Ascending aorta (tissue), 2 donors: ENCODE results near the gene HIGD1B. TPM values are rescaled to one million over a fixed set of nuclear protein-coding genes. Genes with fewer than 3 reads are reported as not detected.

Experiments
- DNase-seq, 2 donors: peaks; one replicate each; pipeline ENCODE4 v3.0.0-alpha.2; 2019; ENCODE audit warnings: low spot score in 2 of 2
- H3K27ac ChIP-seq, 2 donors: fragments of 200-600 bp; sonication (generic); one replicate each; pipeline ENCODE4 v1.5.1; 2016 to 2017; ENCODE audit warnings: mild to moderate bottlenecking in 1 of 2
- H3K27me3 ChIP-seq: fragments of 200-600 bp; sonication (generic); one replicate; pipeline ENCODE4 v1.5.1; 2017
- H3K36me3 ChIP-seq, 2 donors: fragments of 200-600 bp; sonication (generic); one replicate each; pipeline ENCODE4 v1.5.1; 2016
- H3K4me1 ChIP-seq, 2 donors: fragments of 200-600 bp; sonication (generic); one replicate each; pipeline ENCODE4 v1.5.1; 2016 to 2017; ENCODE audit warnings: mild to moderate bottlenecking in 1 of 2
- H3K4me3 ChIP-seq, 2 donors: fragments of 200-600 bp; sonication (generic); one replicate each; pipeline ENCODE4 v1.5.1; 2016 to 2017; ENCODE audit warnings: mild to moderate bottlenecking in 1 of 2
- H3K9me3 ChIP-seq, 2 donors: fragments of 200-600 bp; sonication (generic); one replicate each; pipeline ENCODE4 v1.5.1; 2016
- intact Hi-C: fragments of 100-400 bp; cut with DNase I; formaldehyde crosslinking; loops from one replicate; pipeline ENCODE4 v1.15.1; 2023
- total RNA-seq: library from RNA; depleted of rRNA; stranded (reverse); fragments of >200 nt; gene quantifications from one replicate; pipeline ENCODE4 v1.1.0, GENCODE V29; 2016
- TF ChIP-seq, protein P1 (sequence below), 3 experiments: fragments of 200-600 bp in 2 of 3; fragments of 450-650 bp in 1 of 3; sonication (generic) in 2 of 3; IDR thresholded peaks; one replicate each; pipeline ENCODE4 v1.5.1; 2016 to 2019; ENCODE audit warnings: antibody characterized with exemption in 3 of 3, mild to moderate bottlenecking in 1 of 3, moderate library complexity in 1 of 3

The HIGD1B gene
- total RNA-seq, 1 donor from 2014 or later, result not detected

DNA sequence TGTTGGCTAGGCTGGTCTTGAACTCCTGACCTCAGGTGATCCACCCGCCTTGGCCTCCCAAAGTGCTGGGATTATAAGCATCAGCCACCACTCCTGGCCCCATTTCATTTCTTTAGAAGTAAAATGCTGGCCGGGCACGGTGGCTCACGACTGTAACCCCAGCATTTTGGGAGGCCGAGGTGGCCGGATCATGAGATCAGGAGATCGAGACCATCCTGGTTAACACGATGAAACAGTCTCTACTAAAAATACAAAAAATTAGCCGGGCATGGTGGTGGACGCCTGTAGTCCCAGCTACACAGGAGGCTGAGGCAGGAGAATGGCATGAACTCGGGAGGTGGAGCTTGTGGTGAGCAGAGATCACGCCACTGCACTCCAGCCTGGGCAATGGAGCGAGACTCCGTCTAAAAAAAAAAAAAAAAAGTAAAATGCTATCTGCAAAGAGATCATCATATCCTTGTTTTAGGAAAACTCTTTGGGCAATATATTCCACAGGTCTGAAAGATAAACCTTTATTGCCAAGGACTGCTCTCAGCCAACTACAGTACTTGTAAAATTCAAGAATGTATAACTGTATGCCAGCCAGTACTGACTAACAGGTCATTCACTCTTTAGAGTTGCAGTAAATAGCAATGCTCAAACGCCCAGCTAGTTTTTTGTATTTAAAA lies 21.4 kb upstream of the HIGD1B start:
- Histone ChIP-seq H3K27ac (no peak overlapping the region), H3K9me3 (no peaks in the 10 kb centered on the region), H3K27me3 (peaks cover 7% of the 10 kb centered on the region), H3K36me3 (no peaks in the 10 kb centered on the region), H3K4me1 (peaks cover 2 to 10% of the 10 kb centered on the region in 2 donors), H3K4me3 (no peak overlapping the region)
- DNase-seq, result no peak
- intact Hi-C loops, result no loop called here
- TF ChIP-seq, protein P1, sequence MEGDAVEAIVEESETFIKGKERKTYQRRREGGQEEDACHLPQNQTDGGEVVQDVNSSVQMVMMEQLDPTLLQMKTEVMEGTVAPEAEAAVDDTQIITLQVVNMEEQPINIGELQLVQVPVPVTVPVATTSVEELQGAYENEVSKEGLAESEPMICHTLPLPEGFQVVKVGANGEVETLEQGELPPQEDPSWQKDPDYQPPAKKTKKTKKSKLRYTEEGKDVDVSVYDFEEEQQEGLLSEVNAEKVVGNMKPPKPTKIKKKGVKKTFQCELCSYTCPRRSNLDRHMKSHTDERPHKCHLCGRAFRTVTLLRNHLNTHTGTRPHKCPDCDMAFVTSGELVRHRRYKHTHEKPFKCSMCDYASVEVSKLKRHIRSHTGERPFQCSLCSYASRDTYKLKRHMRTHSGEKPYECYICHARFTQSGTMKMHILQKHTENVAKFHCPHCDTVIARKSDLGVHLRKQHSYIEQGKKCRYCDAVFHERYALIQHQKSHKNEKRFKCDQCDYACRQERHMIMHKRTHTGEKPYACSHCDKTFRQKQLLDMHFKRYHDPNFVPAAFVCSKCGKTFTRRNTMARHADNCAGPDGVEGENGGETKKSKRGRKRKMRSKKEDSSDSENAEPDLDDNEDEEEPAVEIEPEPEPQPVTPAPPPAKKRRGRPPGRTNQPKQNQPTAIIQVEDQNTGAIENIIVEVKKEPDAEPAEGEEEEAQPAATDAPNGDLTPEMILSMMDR (IDR thresholded peaks at IDR 0.05), result no peak

DNA sequence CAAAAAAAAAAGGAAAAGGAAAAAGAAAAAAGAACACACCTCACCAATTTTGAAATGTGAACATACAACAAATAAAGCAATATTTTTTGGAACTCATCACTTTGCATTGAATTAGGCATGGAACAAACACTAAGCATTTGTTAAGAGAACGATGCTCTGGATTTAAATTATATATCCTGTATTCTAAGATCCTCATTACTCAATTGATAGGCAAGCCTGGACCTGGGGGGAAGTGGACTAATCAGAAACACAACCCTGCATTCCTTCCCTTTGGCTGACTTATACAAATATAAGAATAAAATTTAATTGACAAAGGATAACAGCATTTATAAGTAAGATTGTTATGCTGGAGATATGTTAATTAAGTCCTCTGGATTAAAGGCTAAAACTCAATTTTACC lies 19.8 kb upstream of the HIGD1B start:
- Histone ChIP-seq H3K4me3 (peak overlapping the region in 1 of 2 donors; percentile 86), H3K27ac (no peak overlapping the region), H3K27me3 (peaks cover 7% of the 10 kb centered on the region), H3K4me1 (peaks cover 2 to 5% of the 10 kb centered on the region in 2 donors), H3K9me3 (no peaks in the 10 kb centered on the region), H3K36me3 (no peaks in the 10 kb centered on the region)
- DNase-seq, result no peak
- intact Hi-C loops, result no loop called here
- TF ChIP-seq, protein P1 (IDR thresholded peaks at IDR 0.05), result no peak

DNA sequence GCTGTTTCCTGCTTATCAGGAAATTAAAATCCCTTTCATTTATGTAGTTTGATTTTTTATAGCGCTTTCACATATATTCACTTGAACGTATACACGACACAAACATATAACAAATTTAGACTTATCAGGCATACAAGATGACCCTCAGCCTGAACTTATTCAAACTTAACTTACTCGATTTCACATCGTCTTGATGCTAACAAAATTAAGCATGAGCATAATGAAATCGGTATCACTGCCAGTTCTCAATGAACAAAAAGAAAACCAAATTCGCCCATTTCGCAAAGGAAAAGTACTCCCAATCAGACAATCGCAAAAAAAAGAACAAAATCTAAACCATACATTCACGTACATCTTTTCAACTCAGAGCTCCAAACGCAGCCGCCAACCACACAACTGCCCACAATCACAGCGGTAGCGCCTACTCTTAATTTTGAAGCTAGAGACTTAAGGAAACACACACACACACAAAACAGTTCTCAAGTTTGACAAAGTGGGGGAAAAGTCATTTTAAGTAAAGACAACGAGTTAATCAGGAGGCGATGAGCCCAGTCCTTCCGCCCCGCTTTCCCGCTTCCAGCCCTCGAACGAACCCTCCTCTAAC lies 18.7 kb upstream of the HIGD1B start:
- H3K4me3 ChIP-seq, result peak overlapping the region; percentile 79 to 86
- peaks cover 2 to 4% of the 10 kb centered on the region in 2 donors for H3K4me1 ChIP-seq
- DNase-seq, result no peak
- TF ChIP-seq, protein P1 (IDR thresholded peaks at IDR 0.05), result no peak
- H3K27ac ChIP-seq, result peak overlapping the region; percentile 62 to 85
- no peaks in the 10 kb centered on the region for H3K36me3 ChIP-seq
- H3K27me3 ChIP-seq, result peaks cover 7% of the 10 kb centered on the region
- intact Hi-C loops, result no loop called here
- H3K9me3 ChIP-seq, result no peaks in the 10 kb centered on the region

DNA sequence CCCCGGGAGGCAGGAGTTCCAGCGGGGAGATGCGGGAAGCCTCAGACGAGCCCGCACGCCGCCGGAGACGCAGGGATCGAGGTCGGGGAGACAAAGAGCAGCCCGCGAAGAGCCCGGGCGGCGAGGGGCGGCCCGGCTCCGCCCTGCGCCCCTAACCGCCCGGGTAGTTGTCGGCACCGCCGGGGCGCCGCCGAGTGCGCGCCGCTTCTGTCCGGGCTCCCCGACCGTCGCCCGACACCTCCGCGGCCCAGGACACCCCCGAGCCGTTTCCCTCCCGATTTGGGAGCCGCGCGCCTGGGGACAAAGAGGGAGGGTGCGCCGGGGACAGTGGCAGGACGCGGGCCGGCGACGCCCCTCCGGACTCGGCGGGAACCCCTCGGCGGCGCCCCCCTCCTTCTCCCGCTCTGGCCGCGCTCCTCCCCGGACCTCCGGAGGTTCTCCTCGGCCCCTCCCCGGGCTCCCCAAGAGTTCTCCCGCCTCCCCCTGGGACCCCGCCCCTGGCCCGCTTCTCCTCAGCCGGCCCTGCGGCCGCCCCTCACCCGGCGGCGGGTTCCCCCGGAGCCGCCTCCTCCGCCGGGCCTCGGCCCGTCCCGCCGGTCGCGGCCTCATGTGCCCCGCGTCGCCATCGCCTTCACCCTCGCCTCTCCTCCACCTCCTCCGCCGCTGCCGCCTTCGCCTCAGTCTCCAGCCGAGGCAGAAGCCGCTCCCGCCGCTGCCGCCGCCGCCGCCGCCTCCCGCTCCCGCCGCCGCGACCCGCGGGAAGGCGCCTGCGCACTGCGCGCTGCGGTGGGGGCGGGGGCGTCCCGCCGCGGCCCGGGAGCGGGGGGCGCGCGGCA lies 17.9 kb upstream of the HIGD1B start, which contains the start of gene GJC1:
Gene GJC1, minus strand, starts transcription at position 765 of the 836 bp plus-strand sequence. CDS start 24,470 bp downstream, outside the sequence.
- TF ChIP-seq, protein P1 (IDR thresholded peaks at IDR 0.05), result no peak
- peaks cover 7% of the 10 kb centered on the region for H3K27me3 ChIP-seq
- peaks cover 2 to 4% of the 10 kb centered on the region in 2 donors for H3K4me1 ChIP-seq

More for the DNA sequence above, 17.9 kb upstream of the HIGD1B start, which contains the start of gene GJC1:
- Histone ChIP-seq H3K4me3 (peak within 1 kb of the TSS; percentile 79 to 86), H3K9me3 (no peaks in the 10 kb centered on the region), H3K27ac (peak within 1 kb of the TSS; percentile 62 to 85), H3K36me3 (no peaks in the 10 kb centered on the region)
- intact Hi-C loops, result loop anchor here (2.0 to 5.0 kb wide), 2 partner anchors 38 to 51 kb away; no protein-coding TSS in a partner anchor
- DNase-seq, result no peak
